GM03348 (cell line): ENCODE measurements around the gene LIMK2.
"Not testable (repeated sequence)": the region's sequence is repeated elsewhere in the genome, so short reads cannot be mapped to it uniquely, and the experiment has no call there.

Experiments
- DNase-seq: peaks from one replicate; pipeline ENCODE4 v3.0.0; 2012; ENCODE audit warnings: low spot score

Gene LIMK2

DNA sequence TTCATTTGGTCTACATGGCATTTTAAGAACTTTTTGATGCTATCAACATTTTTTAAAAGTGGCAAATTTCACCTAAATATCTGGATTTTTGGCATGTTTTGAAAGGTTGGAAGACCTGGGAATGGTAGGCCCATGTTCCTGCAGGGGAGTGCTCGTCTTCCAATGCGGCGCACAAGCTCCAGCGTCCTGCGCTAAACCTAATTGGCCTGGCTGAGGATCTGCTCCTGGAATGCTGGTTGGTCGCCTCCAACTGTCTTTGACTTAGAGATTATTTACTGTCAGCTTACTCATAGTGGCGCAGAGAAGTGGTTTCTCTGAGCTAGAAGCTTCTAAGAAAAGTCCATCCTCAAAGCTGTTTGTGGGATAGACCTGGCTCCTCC is 626 bp upstream of the LIMK2 start:
- DNase-seq: no peak

DNA sequence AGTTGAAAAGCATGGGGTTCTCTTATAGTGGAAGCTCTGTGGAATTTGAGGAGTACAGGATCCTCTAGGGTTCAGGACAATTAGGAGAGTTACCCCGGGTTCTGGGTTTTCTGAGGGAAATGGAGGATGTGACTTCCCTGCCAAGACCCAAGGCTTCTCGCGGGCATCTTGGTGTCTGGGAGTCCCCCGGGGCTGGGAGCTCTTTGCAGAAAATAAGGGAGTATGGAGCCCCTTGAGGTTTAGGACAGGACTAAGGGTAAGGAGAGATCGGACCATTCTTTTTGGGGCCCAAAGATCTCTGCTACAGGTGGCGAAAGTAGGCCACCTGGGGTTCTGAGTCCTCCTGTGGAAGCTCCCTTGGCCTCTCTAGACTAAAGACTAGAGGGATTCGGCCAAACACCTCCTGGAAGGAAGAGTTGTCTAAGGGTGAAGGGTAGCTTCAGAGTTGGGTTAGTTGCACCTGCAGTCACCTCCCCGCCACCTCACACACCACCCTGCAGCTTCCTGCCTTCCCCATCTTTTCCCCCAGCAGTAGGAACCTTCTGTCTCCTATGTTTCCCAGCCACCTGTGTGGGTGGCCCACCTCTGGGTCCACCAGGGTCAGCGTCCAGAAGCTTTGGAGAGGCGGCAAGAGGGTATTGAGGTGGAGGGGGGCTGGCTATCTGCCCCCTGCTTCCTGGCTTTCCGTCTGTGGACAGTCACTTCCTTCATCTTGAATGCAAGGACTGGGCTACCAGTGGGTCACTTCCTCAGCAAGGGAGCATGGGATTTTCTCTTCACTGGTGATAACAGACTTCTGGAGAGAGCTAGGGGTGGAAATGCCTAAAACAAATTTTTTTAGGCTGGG is 908 bp downstream of the LIMK2 start:
- peak; percentile 20 for DNase-seq

DNA sequence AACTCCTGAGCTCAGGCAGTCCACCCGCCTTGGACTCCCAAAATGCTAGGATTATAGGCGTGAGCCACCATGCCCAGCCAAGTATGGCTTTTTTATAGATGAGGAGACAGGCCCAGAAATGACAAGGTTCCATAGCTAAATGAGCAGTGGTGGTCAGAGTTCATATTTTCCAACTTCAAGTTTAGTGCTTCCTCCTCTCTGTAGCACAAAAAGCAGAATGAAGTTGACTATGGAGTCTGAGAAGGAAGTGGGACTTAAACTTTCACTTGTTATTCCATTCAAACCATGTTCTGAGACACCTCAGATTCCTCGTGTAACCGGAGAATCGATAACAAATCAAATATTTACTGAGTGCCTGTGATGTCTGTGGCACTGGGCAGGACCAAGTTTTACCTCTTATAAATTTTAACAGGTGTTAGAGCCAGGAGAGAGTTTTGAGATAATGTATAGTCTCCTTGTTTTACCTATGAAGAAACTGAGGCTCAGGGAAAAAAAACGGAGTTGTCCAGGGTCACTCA is 3.0 kb downstream of the LIMK2 start:
- DNase-seq: no peak

GRCh38 chr22:31218565-31219262 is 6.6 kb downstream of the LIMK2 start:
- DNase-seq: no peak

DNA sequence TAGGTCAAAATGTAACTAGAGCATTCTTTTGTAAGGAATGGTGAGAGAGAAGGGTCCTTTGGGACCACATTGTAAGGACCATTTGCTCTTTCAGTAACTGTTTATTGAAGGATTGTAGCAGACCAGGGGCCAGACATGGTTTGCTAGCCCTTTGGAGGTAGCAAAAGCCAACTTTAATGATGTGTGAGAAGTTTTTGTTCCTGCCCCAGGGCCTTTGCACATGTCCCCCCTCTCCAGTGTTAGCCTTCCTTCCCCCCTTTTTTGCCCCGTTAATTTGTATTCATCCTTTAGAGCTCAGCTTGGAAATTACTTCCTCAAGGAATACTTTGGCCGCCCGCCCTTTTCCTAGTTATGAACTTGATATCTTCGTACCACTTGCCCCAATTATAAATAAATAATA is 9.0 kb downstream of the LIMK2 start:
- no peak for DNase-seq

- DNase-seq: no peak
Observed at GRCh38 chr22:31222736-31223135, 10.6 kb downstream of the LIMK2 start.

- DNase-seq: no peak
Observed at GRCh38 chr22:31223786-31224191, 11.7 kb downstream of the LIMK2 start.

DNA sequence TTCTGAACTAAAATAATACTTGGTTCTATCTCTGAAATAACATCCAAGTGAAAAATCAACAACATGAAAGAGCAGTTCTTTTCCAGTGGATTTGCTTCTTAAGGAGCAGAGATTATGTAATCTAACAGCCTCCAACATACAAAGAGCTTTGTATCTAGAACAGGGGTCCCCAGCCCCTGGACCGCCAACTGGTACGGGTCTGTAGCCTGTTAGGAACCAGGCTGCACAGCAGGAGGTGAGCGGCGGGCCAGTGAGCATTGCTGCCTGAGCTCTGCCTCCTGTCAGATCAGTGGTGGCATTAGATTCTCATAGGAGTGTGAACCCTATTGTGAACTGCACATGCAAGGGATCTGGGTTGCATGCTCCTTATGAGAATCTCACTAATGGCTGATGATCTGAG is 12.6 kb downstream of the LIMK2 start:
- not testable (repeated sequence) for DNase-seq

DNA sequence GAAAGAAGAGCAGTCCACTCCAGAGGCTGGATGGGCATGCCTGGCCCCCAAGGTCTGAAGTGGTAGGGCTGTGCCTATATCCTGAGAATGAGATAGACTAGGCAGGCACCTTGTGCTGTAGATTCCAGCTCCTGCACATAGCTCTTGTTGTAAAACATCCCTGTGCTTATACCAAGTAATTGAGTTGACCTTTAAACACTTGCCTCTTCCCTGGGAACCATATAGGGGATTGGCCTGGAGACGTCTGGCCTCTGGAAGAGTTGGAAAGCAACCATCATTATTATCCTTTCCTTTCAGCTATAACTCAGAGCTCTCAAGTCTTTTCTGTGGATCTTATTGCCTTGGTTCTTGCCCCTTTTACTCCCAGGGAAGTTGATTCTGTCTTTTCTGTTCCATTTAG is 15.1 kb downstream of the LIMK2 start:
- DNase-seq: no peak

- DNase-seq: no peak
Observed at GRCh38 chr22:31229402-31230079, 17.4 kb downstream of the LIMK2 start.

- no peak for DNase-seq
Observed at GRCh38 chr22:31230155-31230870, 18.2 kb downstream of the LIMK2 start.

DNA sequence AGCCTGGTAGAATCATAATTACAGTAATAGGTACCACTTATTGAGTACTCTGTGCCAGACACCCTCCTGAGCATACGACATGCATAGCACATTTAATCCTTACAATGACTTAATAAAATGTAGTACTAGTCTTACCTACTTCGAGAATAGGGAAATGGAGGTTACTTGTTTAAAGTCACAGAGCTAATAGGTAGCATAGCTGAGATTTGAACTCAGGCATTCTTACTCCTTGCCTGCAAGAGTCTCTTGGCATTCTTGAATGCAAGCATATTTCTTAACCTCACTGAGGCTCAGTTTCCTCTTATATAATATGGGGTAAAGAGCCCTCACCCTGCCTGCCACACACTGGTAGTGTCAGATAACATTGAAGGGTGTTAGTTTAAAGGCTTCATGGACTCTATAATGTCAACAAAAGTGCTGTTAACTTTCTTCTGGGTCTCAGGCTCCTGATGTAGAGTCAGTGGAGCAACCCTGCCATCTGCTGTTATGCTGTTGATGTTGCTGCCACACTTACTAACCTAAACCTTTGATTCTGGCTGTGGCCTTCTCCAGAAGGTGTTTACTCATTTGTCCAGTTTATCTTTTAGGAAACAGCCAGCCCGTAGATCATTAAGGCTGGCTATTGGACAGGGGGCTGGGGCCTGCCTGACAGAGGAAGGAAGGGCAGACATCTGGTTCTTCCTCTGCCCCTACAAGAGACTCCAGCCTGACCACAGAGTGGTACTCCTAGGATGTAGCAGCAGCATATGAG is 18.9 kb downstream of the LIMK2 start:
- DNase-seq: peak; percentile 63

- no peak for DNase-seq
Observed at GRCh38 chr22:31233001-31233400, 20.9 kb downstream of the LIMK2 start.

DNA sequence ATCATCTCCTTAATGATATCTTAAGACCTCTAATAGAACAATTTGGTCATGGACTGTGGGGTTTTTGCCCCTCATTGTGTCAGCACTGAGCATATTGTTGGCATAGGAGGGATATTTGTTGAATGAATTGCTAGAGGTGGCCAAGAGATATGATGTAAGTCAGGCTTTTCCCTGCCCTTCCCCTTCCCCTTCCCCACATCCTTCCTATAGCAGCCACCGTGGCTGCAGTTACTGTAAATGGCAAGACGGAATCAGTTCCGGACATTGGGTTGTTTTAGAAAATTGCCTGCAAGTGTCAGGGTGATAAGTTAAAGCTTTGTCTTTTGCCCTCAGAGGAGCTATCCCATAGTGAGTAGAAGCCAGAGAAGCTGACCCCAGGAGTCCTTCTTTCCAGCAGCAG is 23.0 kb downstream of the LIMK2 start:
- DNase-seq: no peak

GRCh38 chr22:31236044-31236443 is 23.9 kb downstream of the LIMK2 start:
- DNase-seq: not testable (repeated sequence)

DNA sequence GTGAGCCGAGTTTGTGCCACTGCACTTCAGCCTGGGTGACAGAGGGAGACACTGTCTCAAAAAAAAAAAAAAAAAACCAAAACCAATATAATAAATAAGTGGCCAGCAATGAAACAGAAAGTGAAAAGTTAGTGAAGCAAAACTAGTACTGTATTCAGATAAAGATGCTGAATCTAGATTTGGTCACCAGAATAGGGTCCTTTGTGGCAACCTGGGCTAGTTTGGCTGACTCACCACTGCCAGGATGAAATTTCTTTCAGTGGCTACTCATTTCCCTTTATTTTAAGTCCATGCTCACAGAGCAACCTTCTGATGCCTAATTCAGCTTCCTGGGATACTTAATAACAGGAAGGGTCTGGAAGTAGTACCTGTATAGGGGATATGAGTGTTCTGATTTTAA is 26.0 kb downstream of the LIMK2 start:
- no peak for DNase-seq

- DNase-seq: no peak
Observed at GRCh38 chr22:31239771-31240370, 27.8 kb downstream of the LIMK2 start.

DNA sequence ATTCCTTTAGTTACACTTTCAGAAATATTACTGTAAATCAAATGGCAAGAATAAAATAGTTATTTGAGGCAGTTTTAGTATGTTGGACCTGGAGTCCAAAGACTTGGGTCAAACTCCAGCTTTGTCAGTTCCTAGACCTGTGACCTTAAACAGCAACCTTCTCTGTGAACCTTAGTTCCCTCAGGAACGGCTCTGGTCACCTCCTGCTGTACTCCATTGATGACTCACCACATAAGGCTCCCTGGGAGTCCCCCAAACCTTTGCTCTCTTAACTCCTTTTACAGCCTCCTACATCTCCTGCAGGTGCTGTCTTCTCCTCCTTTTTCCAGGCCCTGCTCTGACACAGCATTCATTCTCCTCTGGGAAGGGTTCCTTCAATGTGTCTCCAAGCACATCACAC is 29.1 kb downstream of the LIMK2 start:
- DNase-seq: peak; percentile 25

- DNase-seq: peak; percentile 55
Observed at GRCh38 chr22:31241936-31242335, 29.8 kb downstream of the LIMK2 start.

- peak; percentile 55 for DNase-seq
Observed at GRCh38 chr22:31243339-31244045, 31.4 kb downstream of the LIMK2 start.
